ENCODE data around the gene PCDHA8. TPM values are rescaled to one million over a fixed set of nuclear protein-coding genes. Genes with fewer than 3 reads are reported as not detected.
"Not testable (repeated sequence)": the region's sequence is repeated elsewhere in the genome, so short reads cannot be mapped to it uniquely, and the experiment has no call there.

Gene PCDHA8, protein sequence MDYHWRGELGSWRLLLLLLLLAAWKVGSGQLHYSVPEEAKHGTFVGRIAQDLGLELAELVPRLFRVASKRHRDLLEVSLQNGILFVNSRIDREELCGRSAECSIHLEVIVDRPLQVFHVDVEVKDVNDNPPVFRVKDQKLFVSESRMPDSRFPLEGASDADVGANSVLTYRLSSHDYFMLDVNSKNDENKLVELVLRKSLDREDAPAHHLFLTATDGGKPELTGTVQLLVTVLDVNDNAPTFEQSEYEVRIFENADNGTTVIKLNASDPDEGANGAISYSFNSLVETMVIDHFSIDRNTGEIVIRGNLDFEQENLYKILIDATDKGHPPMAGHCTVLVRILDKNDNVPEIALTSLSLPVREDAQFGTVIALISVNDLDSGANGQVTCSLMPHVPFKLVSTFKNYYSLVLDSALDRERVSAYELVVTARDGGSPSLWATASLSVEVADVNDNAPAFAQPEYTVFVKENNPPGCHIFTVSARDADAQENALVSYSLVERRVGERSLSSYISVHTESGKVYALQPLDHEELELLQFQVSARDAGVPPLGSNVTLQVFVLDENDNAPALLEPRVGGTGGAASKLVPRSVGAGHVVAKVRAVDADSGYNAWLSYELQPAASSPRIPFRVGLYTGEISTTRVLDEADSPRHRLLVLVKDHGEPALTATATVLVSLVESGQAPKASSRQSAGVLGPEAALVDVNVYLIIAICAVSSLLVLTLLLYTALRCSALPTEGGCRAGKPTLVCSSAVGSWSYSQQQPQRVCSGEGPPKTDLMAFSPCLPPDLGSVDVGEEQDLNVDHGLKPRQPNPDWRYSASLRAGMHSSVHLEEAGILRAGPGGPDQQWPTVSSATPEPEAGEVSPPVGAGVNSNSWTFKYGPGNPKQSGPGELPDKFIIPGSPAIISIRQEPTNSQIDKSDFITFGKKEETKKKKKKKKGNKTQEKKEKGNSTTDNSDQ
- under 1 TPM; 0.23 to 0.37 TPM for total RNA-seq
- under 1 TPM in 1 of 2 donors, not detected in 1; 0.14 TPM for polyA plus RNA-seq
- long read RNA-seq, donor 1: 0 reads
- long read RNA-seq, donor 2: 0 reads
- long read RNA-seq, donor 3: 0 reads
- long read RNA-seq, donor 4: 0 reads
- long read RNA-seq, donor 5: 0 reads

DNA sequence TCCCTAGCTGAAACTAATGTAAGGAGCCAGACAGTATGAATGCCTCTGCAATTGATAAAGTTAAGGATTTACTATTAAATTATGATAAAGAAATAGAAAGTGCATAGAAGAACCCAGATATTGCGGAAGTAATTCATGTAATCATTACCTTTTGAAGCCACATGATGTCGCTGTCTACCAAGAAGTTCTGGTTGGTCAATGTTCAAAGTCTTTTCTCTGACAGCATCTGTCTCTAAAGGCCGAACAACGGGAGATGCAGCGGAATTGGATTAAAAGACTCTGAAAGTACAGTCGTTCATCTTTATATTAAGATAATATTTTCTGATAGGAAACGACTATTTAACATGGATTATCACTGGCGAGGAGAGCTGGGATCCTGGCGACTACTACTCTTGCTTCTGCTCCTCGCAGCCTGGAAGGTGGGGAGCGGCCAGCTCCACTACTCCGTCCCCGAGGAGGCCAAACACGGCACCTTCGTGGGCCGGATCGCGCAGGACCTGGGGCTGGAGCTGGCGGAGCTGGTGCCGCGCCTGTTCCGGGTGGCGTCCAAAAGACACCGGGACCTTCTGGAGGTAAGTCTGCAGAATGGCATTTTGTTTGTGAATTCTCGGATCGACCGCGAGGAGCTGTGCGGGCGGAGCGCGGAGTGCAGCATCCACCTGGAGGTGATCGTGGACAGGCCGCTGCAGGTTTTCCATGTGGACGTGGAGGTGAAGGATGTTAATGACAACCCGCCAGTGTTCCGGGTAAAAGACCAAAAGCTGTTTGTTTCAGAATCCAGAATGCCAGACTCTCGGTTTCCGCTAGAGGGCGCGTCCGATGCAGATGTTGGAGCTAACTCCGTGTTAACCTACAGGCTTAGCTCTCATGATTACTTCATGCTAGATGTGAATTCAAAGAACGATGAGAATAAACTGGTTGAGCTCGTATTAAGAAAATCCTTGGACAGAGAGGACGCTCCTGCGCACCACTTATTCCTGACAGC is at the start of gene PCDHA8:
PCDHA8 (plus strand) TSS at position 210 of the 985 bp plus-strand sequence; CDS start at position 345, 135 bp downstream.
- H3K9ac ChIP-seq (ENCODE audit: insufficient read depth in 1 of 2, low read length in 2 of 2): no peak within 1 kb of the TSS
- H3K4me1 ChIP-seq (ENCODE audit: control insufficient read depth in 5 of 5, insufficient read depth in 5 of 5, low read length in 5 of 5): no peaks in the 10 kb centered on the region
- H3K4me3 ChIP-seq: no peak within 1 kb of the TSS
- no peak within 1 kb of the TSS for H3K27ac ChIP-seq (ENCODE audit: low read depth in 1 of 2, low read length in 1 of 2)
- TF ChIP-seq, protein P1, sequence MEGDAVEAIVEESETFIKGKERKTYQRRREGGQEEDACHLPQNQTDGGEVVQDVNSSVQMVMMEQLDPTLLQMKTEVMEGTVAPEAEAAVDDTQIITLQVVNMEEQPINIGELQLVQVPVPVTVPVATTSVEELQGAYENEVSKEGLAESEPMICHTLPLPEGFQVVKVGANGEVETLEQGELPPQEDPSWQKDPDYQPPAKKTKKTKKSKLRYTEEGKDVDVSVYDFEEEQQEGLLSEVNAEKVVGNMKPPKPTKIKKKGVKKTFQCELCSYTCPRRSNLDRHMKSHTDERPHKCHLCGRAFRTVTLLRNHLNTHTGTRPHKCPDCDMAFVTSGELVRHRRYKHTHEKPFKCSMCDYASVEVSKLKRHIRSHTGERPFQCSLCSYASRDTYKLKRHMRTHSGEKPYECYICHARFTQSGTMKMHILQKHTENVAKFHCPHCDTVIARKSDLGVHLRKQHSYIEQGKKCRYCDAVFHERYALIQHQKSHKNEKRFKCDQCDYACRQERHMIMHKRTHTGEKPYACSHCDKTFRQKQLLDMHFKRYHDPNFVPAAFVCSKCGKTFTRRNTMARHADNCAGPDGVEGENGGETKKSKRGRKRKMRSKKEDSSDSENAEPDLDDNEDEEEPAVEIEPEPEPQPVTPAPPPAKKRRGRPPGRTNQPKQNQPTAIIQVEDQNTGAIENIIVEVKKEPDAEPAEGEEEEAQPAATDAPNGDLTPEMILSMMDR (IDR thresholded peaks at IDR 0.05; ENCODE audit: control extremely low read depth, extremely low read depth): no peak
- H3K9me3 ChIP-seq (ENCODE audit: control insufficient read depth in 4 of 4, insufficient read depth in 3 of 4, low read length in 3 of 4): peaks cover 0 to 13% (median 1%) of the 10 kb centered on the region in 4 donors
- H3K36me3 ChIP-seq (ENCODE audit: control insufficient read depth in 4 of 4, insufficient read depth in 4 of 4, low read length in 4 of 4): no peaks in the 10 kb centered on the region
- H3K27me3 ChIP-seq (ENCODE audit: control insufficient read depth in 3 of 3, insufficient read depth in 3 of 3, low read length in 2 of 3): no peaks in the 10 kb centered on the region
- WGBS, 2 donors: 17 to 25% methylated on average over 40 to 47 of the region's 47 CpGs
- no peak for ATAC-seq (ENCODE audit: insufficient read depth, low FRiP score)
- DNase-seq: peak in 1 of 3 donors; percentile 1

DNA sequence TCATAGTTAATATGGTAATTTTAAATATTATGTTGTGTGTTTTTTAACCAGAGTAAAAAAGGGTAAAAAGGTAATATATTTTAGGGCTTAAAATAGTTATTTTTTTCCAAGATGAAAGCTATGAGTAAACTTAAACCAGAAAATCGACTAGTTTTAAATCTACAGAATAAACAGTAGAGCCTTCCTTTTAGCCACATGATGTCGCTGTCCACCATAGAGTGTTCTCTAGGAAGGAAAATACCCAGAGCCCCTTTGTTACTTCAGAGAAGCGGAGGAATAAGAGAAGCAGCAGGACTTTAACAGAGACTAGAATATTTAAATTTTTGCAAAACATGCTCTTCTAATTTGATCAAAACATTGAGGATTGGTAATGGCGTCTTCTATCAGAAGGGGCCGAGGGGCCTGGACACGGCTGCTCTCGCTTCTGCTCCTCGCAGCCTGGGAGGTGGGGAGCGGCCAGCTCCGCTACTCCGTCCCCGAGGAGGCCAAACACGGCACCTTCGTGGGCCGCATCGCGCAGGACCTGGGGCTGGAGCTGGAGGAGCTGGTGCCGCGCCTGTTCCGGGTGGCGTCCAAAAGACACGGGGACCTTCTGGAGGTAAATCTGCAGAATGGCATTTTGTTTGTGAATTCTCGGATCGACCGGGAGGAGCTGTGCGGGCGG is 46.3 kb upstream of the PCDHA8 start, which contains the start of gene PCDHA2:
PCDHA2 (plus strand) TSS at position 258 of the 664 bp plus-strand sequence.
- no peaks in the 10 kb centered on the region for H3K4me1 ChIP-seq (ENCODE audit: control insufficient read depth in 5 of 5, insufficient read depth in 5 of 5, low read length in 5 of 5)
- TF ChIP-seq, protein P1 (IDR thresholded peaks at IDR 0.05; ENCODE audit: control extremely low read depth, extremely low read depth): no peak
- peaks cover 0 to 24% (median 14%) of the 10 kb centered on the region in 4 donors for H3K9me3 ChIP-seq (ENCODE audit: control insufficient read depth in 4 of 4, insufficient read depth in 3 of 4, low read length in 3 of 4)
- no peaks in the 10 kb centered on the region for H3K36me3 ChIP-seq (ENCODE audit: control insufficient read depth in 4 of 4, insufficient read depth in 4 of 4, low read length in 4 of 4)
- H3K9ac ChIP-seq (ENCODE audit: insufficient read depth in 1 of 2, low read length in 2 of 2): no peak within 1 kb of the TSS
- H3K27me3 ChIP-seq (ENCODE audit: control insufficient read depth in 3 of 3, insufficient read depth in 3 of 3, low read length in 2 of 3): peaks cover 0 to 3% (median 0%) of the 10 kb centered on the region in 3 donors
- no peak within 1 kb of the TSS for H3K27ac ChIP-seq (ENCODE audit: low read depth in 1 of 2, low read length in 1 of 2)
- DNase-seq (peak in 1 of 3 donors; percentile 11), ATAC-seq (ENCODE audit: insufficient read depth, low FRiP score) (no peak)
- 20% methylated on average over 27 of the region's 27 CpGs for WGBS, 2 donors
- H3K4me3 ChIP-seq: no peak within 1 kb of the TSS

DNA sequence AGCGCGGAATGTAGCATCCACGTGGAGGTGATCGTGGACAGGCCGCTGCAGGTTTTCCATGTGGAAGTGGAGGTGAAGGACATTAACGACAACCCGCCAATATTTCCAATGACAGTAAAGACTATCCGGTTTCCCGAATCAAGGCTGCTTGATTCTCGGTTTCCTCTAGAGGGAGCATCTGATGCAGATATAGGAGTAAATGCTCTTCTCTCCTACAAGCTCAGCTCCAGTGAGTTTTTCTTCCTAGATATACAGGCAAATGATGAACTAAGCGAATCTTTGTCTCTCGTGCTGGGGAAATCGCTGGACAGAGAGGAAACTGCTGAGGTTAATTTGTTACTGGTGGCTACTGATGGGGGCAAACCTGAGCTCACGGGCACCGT is 45.7 kb upstream of the PCDHA8 start:
- Histone ChIP-seq H3K27me3 (ENCODE audit: control insufficient read depth in 3 of 3, insufficient read depth in 3 of 3, low read length in 2 of 3) (peaks cover 0 to 3% (median 0%) of the 10 kb centered on the region in 3 donors), H3K36me3 (ENCODE audit: control insufficient read depth in 4 of 4, insufficient read depth in 4 of 4, low read length in 4 of 4) (no peaks in the 10 kb centered on the region), H3K27ac (ENCODE audit: low read depth in 1 of 2, low read length in 1 of 2) (no peak overlapping the region), H3K4me1 (ENCODE audit: control insufficient read depth in 5 of 5, insufficient read depth in 5 of 5, low read length in 5 of 5) (no peaks in the 10 kb centered on the region), H3K9me3 (ENCODE audit: control insufficient read depth in 4 of 4, insufficient read depth in 3 of 4, low read length in 3 of 4) (peaks cover 0 to 20% (median 14%) of the 10 kb centered on the region in 4 donors), H3K9ac (ENCODE audit: insufficient read depth in 1 of 2, low read length in 2 of 2) (no peak overlapping the region), H3K4me3 (no peak overlapping the region)
- ATAC-seq (ENCODE audit: insufficient read depth, low FRiP score) (no peak), DNase-seq (peak in 1 of 3 donors; percentile 6)
- WGBS, 2 donors: 20 to 25% methylated on average over 15 of the region's 15 CpGs
- TF ChIP-seq, protein P1 (IDR thresholded peaks at IDR 0.05; ENCODE audit: control extremely low read depth, extremely low read depth): no peak

DNA sequence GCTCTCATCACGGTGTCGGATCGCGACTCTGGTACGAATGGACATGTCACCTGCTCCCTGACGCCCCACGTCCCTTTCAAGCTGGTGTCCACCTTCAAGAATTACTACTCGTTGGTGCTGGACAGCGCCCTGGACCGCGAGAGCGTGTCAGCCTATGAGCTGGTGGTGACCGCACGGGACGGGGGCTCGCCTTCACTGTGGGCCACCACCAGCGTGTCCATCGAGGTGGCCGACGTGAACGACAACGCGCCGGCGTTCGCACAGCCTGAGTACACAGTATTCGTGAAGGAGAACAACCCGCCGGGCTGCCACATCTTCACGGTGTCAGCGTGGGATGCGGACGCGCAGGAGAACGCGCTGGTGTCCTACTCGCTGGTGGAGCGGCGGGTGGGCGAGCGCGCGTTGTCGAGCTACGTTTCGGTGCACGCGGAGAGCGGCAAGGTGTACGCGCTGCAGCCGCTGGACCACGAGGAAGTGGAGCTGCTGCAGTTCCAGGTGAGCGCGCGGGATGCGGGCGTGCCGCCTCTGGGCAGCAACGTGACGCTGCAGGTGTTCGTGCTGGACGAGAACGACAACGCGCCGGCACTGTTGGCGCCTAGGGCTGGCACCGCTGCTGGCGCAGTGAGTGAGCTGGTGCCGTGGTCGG is 44.8 kb upstream of the PCDHA8 start:
- H3K27ac ChIP-seq (ENCODE audit: low read depth in 1 of 2, low read length in 1 of 2); H3K4me3 ChIP-seq; H3K9ac ChIP-seq (ENCODE audit: insufficient read depth in 1 of 2, low read length in 2 of 2); DNase-seq; H3K4me1 ChIP-seq (ENCODE audit: control insufficient read depth in 5 of 5, insufficient read depth in 5 of 5, low read length in 5 of 5); H3K36me3 ChIP-seq (ENCODE audit: control insufficient read depth in 4 of 4, insufficient read depth in 4 of 4, low read length in 4 of 4); H3K27me3 ChIP-seq (ENCODE audit: control insufficient read depth in 3 of 3, insufficient read depth in 3 of 3, low read length in 2 of 3); ATAC-seq (ENCODE audit: insufficient read depth, low FRiP score): not testable (repeated sequence)
- 53 to 61% methylated on average over 68 to 72 of the region's 72 CpGs for WGBS, 2 donors
- H3K9me3 ChIP-seq (ENCODE audit: control insufficient read depth in 4 of 4, insufficient read depth in 3 of 4, low read length in 3 of 4): peaks cover 0 to 21% (median 13%) of the 10 kb centered on the region in 4 donors

All from lung (tissue), 16 donors.